CD4-positive, alpha-beta T cell treated with Interleukin-1 beta for 1 hour (primary cell): ENCODE data around the gene FUT3.
A peak's percentile ranks its signal among the peaks of the same experiment; 100 is the strongest.
"Not testable (repeated sequence)": the region's sequence is repeated elsewhere in the genome, so short reads cannot be mapped to it uniquely, and the experiment has no call there.

Experiments
- DNase-seq, 2 donors: peaks; one replicate each; pipeline ENCODE4 v3.0.0-alpha.2; 2020 to 2022

Gene FUT3

GRCh38 chr19:5851302-5851701 is at the start of gene FUT3:
TSS of gene FUT3 (minus strand) at chr19:5851449.
- no peak for DNase-seq

- no peak for DNase-seq
Observed at GRCh38 chr19:5900976-5901375, 49.7 kb upstream of the FUT3 start.

- DNase-seq = no peak
Observed at GRCh38 chr19:5899728-5900526, 48.7 kb upstream of the FUT3 start.

GRCh38 chr19:5897189-5897969 is 46.1 kb upstream of the FUT3 start:
- DNase-seq = no peak

GRCh38 chr19:5896365-5897076 is 45.3 kb upstream of the FUT3 start:
- DNase-seq = no peak

- no peak for DNase-seq
Observed at GRCh38 chr19:5895890-5896289, 44.6 kb upstream of the FUT3 start.

GRCh38 chr19:5895409-5895808 is 44.2 kb upstream of the FUT3 start:
- DNase-seq = no peak

GRCh38 chr19:5894704-5895349 is 43.6 kb upstream of the FUT3 start:
- no peak for DNase-seq

GRCh38 chr19:5893907-5894703 is 42.9 kb upstream of the FUT3 start:
- DNase-seq = no peak

- DNase-seq = no peak
Observed at GRCh38 chr19:5893296-5893903, 42.2 kb upstream of the FUT3 start.

- DNase-seq = no peak
Observed at GRCh38 chr19:5892772-5893275, 41.6 kb upstream of the FUT3 start.

- peak in 1 of 2 donors; percentile 8 for DNase-seq
Observed at GRCh38 chr19:5891938-5892771, 40.9 kb upstream of the FUT3 start.

- no peak for DNase-seq
Observed at GRCh38 chr19:5891572-5891937, 40.3 kb upstream of the FUT3 start.

GRCh38 chr19:5890099-5890498 is 38.9 kb upstream of the FUT3 start:
- no peak for DNase-seq

- DNase-seq = no peak
Observed at GRCh38 chr19:5889288-5889971, 38.2 kb upstream of the FUT3 start.

GRCh38 chr19:5884065-5884811 is 33.0 kb upstream of the FUT3 start:
- DNase-seq = not testable (repeated sequence)

- not testable (repeated sequence) for DNase-seq
Observed at GRCh38 chr19:5883157-5883873, 32.1 kb upstream of the FUT3 start.

- DNase-seq = no peak
Observed at GRCh38 chr19:5882421-5882968, 31.2 kb upstream of the FUT3 start.
